Measurements from ENCODE around the gene CACNG8. TPM values are rescaled to one million over a fixed set of nuclear protein-coding genes. Genes with fewer than 3 reads are reported as not detected.

Gene CACNG8
- total and polyA plus RNA-seq, 7 donors = under 0.01 to 0.03 TPM; not detected in 5

- intact Hi-C loops (cut with DNase I) = no loop called here
- peaks cover 25 to 98% (median 70%) of the 10 kb centered on the region in 3 donors for H3K27me3 ChIP-seq
- H3K4me3 ChIP-seq = no peak overlapping the region
- no peaks in the 10 kb centered on the region for H3K36me3 ChIP-seq
- no peaks in the 10 kb centered on the region for H3K9me3 ChIP-seq
- no peaks in the 10 kb centered on the region for H3K4me1 ChIP-seq
- no peak overlapping the region for H3K27ac ChIP-seq
- TF ChIP-seq POLR2AphosphoS5 (IDR thresholded peaks at IDR 0.05) (no peak), CTCF (IDR thresholded peaks at IDR 0.05) (no peak), EP300 (IDR thresholded peaks at IDR 0.05) (no peak), POLR2A (IDR thresholded peaks at IDR 0.05) (no peak)
- WGBS, 2 donors = 7 to 16% methylated on average over 8 of the region's 8 CpGs
- DNase-seq = no peak
These were observed 1.9 kb upstream of the CACNG8 start for GRCh38 chr19:53960886-53961285.

- H3K27me3 ChIP-seq = peaks cover 25 to 98% (median 70%) of the 10 kb centered on the region in 3 donors
- no peaks in the 10 kb centered on the region for H3K36me3 ChIP-seq
- no peaks in the 10 kb centered on the region for H3K4me1 ChIP-seq
- WGBS, 2 donors = 4 to 15% methylated on average over 32 of the region's 32 CpGs
- H3K4me3 ChIP-seq = no peak overlapping the region
- intact Hi-C loops (cut with DNase I) = no loop called here
- TF ChIP-seq CTCF (IDR thresholded peaks at IDR 0.05) (no peak), EP300 (IDR thresholded peaks at IDR 0.05) (no peak), POLR2A (IDR thresholded peaks at IDR 0.05) (no peak), POLR2AphosphoS5 (IDR thresholded peaks at IDR 0.05) (no peak)
- no peak overlapping the region for H3K27ac ChIP-seq
- H3K9me3 ChIP-seq = no peaks in the 10 kb centered on the region
- no peak for DNase-seq
These were observed 997 bp upstream of the CACNG8 start for GRCh38 chr19:53961523-53962356.

- Histone ChIP-seq H3K4me3 (peak overlapping the region in 1 of 4 donors; percentile 5), H3K27me3 (peaks cover 15 to 83% (median 40%) of the 10 kb centered on the region in 3 donors), H3K4me1 (no peaks in the 10 kb centered on the region), H3K27ac (no peak overlapping the region), H3K9me3 (no peaks in the 10 kb centered on the region), H3K36me3 (no peaks in the 10 kb centered on the region)
- 67 to 73% methylated on average over 11 of the region's 11 CpGs for WGBS, 2 donors
- DNase-seq = no peak
- TF ChIP-seq POLR2AphosphoS5 (IDR thresholded peaks at IDR 0.05) (no peak), CTCF (IDR thresholded peaks at IDR 0.05) (no peak), EP300 (IDR thresholded peaks at IDR 0.05) (no peak), POLR2A (IDR thresholded peaks at IDR 0.05) (no peak)
- intact Hi-C loops (cut with DNase I) = no loop called here
These were observed 2.4 kb downstream of the CACNG8 start for GRCh38 chr19:53965091-53965490.

GRCh38 chr19:53966931-53967330 lies 4.2 kb downstream of the CACNG8 start:
- intact Hi-C loops (cut with DNase I) = no loop called here
- no peaks in the 10 kb centered on the region for H3K9me3 ChIP-seq
- WGBS, 2 donors = 62 to 69% methylated on average over 7 of the region's 7 CpGs
- H3K4me1 ChIP-seq = no peaks in the 10 kb centered on the region
- no peak overlapping the region for H3K4me3 ChIP-seq
- H3K36me3 ChIP-seq = no peaks in the 10 kb centered on the region
- H3K27me3 ChIP-seq = peaks cover 12 to 73% (median 23%) of the 10 kb centered on the region in 3 donors
- no peak for DNase-seq
- no peak overlapping the region for H3K27ac ChIP-seq
- TF ChIP-seq POLR2AphosphoS5 (IDR thresholded peaks at IDR 0.05) (no peak), POLR2A (IDR thresholded peaks at IDR 0.05) (no peak), CTCF (IDR thresholded peaks at IDR 0.05) (no peak), EP300 (IDR thresholded peaks at IDR 0.05) (no peak)
